ENCODE measurements around the gene FCN1.

FCN1 gene

GRCh38 chr9:134930398-134930797, 12.7 kb upstream of the FCN1 start:
- DNase-seq (ENCODE audit: low spot score): peak; percentile 39
- TF ChIP-seq CTCF (IDR thresholded peaks at IDR 0.05; ENCODE audit: extremely low read depth, missing control alignments): no peak

GRCh38 chr9:134929193-134930158, 11.8 kb upstream of the FCN1 start:
- no peak for DNase-seq (ENCODE audit: low spot score)
- TF ChIP-seq CTCF (IDR thresholded peaks at IDR 0.05; ENCODE audit: extremely low read depth, missing control alignments): no peak

GRCh38 chr9:134928436-134929192, 10.9 kb upstream of the FCN1 start:
- no peak for DNase-seq (ENCODE audit: low spot score)
- TF ChIP-seq CTCF (IDR thresholded peaks at IDR 0.05; ENCODE audit: extremely low read depth, missing control alignments): no peak

DNA sequence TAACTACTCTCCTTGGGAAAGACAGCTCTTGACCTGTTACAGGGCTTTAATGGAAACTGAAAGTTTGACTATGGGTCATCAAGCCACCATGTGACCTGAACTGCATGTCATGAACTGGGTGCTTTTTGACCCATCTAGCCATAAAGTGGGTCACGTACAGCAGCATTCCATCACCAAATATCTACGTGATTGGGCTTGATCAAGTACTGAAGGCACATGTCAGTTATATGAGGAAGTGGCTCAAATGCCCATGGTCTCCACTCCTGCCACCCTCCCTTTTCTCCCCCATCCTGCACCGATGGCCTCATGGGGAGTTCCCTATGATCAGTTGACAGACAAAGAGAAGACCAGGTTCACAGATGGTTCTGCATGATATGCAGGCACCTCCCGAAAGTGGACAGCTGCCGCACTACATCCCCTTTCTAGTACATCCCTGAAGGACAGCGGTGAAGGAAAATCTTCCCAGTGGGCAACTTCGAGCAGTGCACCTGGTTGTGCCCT, 7.3 kb upstream of the FCN1 start:
- no peak for TF ChIP-seq CTCF (IDR thresholded peaks at IDR 0.05; ENCODE audit: extremely low read depth, missing control alignments)
- DNase-seq (ENCODE audit: low spot score): no peak

- DNase-seq (ENCODE audit: low spot score): no peak
- no peak for TF ChIP-seq CTCF (IDR thresholded peaks at IDR 0.05; ENCODE audit: extremely low read depth, missing control alignments)
Measured at GRCh38 chr9:134923466-134923865, 5.8 kb upstream of the FCN1 start.

DNA sequence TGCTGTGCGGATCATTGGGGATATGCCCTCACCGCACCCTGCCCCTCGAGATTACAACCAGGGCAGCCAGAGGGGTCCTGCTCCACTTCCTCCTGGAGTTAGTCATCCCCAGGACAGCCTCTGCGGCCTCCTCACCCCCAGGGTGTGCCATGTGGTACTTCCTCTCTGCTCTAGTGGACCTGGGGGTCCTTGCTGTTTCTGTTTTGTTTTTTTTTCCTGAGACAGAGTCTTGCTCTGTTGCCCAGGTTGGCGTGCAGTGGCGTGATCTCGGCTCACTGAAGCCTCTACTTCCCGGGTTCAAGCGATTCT, 5.2 kb upstream of the FCN1 start:
- no peak for TF ChIP-seq CTCF (IDR thresholded peaks at IDR 0.05; ENCODE audit: extremely low read depth, missing control alignments)
- DNase-seq (ENCODE audit: low spot score): no peak
